Activated CD8-positive, alpha-beta memory T cell treated with anti-CD3 and anti-CD28 coated beads, Interleukin-2, amount 50 U/mL, for 1 hour (primary cell): Measurements from ENCODE around the gene AMOTL2.

Source experiments
- DNase-seq: peaks from one replicate; pipeline ENCODE4 v3.0.0-alpha.2; 2020; ENCODE audit errors: extremely low read depth

Gene AMOTL2

DNA sequence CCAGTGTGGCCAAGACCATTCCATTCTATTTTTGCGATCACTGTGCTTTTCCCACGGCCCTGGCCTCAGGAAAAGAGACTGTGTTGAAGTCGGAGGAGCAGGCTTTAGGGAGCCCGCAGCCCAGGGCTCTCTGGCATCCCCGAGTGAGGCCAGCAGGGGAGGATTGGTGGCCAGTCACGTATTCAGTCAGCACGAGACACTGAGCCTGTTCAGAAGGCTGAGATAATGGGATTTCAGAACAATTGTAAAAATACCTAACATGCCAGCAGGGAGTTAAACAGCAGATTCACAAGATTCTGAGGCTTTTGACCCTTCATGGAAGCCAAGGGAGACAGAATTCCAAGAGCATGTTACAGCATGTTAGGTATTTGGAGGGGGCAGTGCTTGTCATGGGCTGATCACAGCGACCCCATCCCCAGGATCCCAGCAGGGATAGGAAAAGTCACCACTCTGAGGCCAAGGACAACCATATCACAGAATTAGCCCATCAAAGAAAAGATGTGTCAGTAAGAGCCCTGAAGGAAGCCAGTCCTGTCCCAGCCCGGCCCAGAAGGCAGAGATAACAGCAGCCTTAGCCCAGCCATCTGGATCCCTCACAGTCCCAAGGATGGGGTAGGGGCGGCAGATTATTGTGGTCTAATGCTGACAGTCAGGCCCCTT, 40.6 kb downstream of the AMOTL2 start:
- DNase-seq = no peak

DNA sequence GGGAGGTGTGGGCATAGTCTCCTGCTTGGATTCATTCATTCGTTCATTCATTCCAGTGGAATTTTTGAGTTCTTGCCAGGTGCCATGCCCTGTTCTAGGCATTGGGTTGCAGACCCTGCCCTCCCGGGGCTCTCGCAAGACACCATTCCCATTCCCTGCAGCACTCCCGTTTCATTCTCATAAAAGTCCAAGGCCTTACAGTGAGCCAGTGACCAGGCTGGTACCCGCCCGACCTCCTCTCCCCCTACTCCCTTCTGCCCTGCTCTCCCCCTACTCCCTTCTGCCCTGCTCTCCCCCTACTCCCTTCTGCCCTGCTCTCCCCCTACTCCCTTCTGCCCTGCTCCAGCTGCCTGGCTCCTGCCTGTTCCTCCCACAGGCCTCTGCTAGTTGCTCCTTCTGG, 41.9 kb downstream of the AMOTL2 start:
- no peak for DNase-seq

DNA sequence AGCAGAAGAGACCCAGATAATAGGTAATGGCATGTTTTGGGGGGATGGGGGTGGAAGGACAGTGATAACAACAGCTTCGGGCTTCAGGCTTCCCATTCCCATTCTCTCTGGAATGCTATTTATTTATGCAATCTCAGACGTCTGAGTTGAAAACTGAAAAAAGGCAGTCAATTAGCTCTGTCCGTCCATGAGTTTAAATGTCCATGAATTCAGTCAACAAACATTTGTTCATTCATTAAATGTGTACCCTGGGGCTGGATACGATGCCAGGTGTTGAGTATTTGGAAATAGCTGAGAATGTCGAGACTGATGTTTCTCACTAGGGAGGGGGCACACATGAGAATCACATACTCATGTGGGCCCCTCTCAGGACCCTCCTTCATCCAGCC, 42.4 kb downstream of the AMOTL2 start:
- DNase-seq = no peak

DNA sequence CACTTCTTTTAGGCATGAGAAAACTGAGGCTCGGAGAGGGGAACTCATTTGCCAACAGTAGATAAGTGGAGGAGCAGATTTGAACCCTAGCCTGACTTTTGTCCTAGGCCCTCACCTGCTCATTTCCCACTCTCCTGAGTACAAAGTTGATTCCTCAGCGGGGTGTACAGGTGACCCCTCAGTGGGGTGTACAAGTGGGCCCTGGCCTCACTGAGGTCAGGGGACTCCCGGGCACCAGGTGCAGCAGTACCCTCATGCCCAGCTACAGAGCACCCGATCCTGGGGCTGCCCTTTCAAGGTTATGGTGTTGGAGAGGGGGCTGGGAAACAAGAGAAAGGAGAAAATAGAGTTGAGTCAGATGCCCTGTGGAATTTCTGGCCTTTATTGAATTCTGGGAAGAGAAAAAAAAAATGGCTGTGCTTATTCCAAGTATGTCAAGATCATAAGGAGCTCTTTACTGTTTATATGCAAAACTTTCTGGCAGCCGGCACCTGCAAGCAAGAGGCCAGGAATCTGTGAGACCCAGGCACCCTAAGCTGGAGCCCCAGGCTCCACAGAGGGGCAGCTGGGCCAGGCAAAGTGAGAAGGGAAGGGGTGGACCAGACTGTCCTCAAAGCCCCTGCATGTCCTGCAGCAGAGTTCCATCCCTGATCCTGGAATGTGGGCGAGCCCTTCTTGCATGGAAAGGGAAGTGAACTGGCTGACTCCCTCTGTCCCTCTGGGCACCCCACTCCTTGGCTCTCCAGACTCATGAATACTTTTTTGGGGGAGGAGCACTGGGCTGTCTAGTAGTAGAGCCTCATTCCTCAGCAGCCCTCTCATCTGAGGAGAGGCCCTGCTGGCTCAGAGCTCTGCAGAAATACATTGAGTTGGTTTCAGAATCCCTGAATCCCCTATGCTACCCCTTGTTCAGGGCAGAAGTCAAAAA, 43.1 kb downstream of the AMOTL2 start:
- no peak for DNase-seq

DNA sequence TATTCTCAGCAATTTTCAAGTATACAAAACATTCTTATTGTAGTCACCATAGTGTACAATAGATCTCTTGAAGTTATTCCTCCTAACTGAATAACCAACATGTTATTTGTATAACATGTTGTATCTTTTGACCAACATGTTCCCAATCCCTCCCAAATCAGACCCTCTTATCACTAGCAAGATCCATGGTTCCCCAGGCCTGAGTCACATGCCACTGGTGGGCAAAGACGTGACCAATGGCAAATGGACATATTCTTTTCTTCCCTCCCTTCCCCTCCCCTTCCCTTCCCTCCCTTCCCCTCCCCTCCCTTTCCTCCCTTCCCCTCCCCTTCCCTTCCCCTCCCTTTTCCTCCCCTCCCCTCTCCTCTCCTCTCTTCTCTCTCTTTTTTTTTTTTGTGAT, 45.4 kb downstream of the AMOTL2 start:
- DNase-seq = no peak

DNA sequence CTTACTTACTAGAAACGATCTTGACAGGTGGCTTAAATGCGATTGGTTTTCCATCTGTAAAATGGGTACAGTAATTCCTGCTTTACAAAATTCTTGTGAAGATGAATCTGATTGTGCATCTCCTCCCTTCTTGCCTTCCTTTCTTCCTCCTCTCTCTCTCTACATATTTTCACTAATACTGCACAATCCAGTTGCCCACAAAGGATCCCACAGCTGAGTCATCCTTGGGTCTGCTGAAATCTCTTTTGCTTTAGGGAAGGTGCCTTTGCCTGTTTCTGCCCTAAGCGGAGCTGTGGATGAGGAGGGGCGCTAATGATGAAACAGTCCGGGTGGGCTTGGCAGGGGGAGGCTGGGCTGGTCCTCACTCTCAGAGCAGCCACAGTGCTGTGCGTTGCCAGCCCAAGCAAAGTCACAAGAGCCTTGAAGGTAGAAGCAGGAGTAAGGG, 46.1 kb downstream of the AMOTL2 start:
- DNase-seq = no peak

DNA sequence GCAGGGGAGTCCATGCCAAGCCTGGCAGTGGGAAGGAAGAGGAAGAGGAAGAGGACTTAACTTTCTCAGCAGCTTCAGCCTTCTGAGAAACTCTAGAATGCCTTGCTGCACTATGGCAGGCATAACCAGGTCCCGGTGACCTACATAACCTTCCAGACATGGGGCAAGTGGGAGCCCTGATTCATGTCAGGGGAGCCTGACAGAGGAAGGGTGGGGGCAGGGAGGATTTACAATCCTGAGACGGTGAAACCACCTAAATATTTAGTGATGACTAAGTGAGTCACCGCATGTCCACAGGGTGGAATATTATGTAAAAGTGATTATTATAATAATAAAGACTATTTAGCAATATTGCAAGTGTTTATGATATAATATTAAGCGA, 46.7 kb downstream of the AMOTL2 start:
- DNase-seq = no peak

DNA sequence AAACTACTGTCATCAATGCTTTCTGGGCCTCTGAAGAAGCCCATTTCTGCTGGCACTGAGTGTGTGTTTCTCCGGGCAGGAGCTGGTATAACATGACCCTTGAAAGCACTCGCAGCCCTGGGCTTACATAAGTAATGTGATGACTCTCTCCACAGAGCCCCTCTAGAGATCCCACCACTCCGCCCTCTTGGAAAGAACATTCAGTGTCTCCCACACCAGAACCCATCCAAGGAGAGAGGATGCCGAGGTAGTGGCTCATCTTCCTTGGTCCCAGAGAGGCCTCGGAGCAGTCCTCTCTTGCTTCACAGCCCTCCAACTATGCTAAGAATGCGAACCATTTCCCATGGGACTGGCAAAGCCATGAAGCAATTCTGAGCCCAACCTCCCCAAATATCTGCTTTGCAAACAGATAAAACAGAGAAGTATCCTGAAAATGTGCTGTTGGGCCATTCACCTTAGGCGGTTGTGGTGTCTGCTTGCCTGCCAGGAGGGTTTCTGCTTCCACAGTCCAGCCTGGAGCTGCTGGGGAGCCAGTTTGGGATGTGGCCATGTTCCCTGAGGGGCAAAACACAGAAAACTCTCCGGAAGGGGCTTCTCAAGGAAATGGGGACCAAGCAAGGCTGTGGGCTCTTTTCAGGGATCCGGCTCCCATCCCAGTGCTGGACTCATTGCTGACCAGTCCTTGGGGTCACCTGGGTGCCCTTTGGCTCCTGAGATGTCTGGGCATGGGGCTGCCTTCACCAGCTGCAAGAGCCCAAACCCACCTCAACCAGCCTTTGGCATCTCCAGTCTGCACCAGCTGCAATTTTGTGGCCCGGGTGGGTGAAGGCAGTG, 47.3 kb downstream of the AMOTL2 start:
- DNase-seq = no peak

DNA sequence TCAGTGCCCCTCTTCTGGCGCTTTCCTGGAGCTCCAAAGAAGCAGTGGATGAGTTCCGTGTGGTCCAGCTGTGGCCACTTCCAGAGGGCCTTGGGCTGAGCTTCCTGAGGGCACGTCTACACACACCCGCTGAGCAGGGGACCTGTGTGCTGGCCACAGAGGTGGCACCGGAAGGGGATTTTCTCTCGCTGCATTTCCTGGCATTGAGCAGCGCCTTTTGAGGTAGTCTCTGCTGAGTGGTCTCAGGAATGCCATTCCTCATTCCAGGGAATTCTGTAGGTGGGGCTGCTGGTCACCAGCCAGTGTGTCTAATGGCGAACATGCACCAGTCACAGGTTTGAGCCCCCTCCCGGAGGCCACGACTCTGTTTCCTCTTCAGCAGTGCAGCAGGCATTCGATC, 48.1 kb downstream of the AMOTL2 start:
- DNase-seq = no peak

DNA sequence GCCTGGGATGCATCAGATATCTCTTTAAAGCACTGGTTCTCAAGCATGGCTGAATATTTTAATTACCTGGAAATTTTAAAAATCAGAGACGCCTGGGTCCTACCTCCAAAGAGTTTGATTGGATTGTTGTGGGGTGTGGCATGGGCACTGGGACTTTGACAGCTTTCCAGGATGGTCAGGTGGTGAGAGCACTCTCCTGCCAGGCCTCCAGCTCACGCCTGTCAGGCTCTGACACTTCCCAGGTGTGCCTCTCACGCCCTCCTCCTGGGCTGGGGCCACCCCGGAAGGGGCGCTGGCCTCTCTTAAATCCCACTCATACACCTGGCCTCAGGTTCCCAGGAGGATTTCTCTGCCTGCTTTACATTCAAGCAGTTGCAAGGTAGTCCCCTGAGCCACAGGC, 48.5 kb downstream of the AMOTL2 start:
- no peak for DNase-seq

DNA sequence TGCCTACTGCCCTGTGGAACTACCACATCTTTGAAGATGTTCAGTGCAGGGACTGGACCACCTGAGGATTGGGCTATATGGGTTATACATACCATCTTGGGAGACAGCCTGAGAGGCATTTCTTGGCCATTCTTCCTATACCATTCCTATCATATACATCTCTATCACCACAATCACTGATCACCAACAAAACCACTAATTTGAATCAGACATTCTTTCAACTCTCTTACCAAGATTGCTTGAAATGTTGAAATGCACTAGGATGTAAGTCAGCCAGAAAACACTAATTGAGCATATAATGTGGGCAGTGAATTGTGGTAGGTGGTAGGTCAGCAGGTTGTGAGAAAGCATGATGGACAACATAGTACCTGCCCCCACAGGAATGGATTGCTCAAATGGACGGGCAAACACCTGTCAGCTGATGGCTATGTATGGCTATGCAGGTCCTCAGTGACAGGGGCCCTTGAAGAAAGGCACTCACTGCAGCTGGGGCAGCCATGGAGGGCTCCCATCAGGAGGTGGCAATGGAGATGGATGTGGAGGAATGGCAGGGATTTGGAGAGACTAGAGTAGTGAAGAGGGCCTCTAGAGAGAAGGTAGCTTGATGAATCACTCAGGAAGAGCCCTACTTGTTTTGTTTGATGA, 49.1 kb downstream of the AMOTL2 start:
- DNase-seq = no peak

DNA sequence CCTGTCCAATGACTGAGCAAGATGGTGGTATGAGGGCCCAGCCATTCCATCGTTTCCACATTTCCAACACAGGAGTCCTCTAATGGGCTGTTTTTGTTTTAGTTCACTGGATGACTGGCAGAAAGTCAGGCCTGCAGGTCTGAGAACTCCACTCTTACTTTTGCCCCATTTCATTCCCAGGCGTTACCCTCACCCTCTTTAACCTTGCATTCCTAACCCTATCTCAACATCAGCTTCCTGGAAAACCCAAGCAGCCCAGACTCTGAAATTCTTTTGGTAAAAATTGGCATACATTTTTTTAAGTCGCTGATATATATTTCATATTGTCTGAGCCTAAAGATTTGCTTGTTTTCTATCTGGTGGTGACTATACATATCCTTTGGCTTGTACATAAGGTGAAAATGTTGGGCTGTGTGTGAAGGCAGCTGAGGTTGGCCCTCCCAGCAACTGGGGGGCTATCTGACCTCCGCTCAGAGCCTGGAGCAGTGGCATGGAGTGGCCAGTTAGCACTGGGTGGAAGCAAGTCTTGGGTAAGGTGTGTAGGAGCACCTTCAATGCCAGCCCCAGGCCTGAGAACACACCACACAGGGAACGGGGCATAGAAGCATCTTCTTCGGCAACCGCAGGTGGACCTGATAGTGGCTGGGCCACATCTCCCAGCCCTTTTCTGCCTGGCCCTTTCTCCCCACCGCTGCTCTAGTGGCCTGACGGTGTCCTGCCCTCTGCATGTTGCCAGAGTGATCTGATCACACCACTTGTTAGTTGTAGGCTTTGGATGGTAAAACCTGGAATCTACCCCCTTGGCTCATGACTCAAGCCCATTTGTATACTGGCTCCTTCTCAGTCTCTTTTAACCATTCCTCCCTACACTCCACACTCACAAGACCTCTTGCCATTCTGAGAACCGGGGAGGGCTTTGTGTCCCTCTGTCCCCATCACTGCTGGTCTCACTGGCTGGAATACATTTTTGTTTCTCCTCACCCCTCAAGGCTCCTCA, 50.0 kb downstream of the AMOTL2 start:
- no peak for DNase-seq

DNA sequence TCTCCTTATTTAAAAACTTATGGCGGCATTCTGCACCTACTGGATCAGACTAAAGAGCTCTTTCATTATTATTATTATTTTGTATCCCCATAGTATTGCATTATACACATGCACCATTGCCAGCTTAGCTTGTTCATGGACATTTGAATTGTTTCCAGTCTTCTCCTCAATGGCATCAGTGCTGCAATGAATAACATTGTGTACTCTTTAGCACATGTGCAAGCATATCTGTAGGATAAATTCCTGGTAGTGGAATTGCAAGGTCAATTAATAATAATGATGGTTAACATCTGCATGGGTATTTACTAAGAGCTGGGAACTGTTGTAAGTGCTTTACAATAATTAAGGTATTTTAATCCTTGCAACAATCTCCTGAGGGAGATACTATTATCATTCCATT, 52.0 kb downstream of the AMOTL2 start:
- no peak for DNase-seq

DNA sequence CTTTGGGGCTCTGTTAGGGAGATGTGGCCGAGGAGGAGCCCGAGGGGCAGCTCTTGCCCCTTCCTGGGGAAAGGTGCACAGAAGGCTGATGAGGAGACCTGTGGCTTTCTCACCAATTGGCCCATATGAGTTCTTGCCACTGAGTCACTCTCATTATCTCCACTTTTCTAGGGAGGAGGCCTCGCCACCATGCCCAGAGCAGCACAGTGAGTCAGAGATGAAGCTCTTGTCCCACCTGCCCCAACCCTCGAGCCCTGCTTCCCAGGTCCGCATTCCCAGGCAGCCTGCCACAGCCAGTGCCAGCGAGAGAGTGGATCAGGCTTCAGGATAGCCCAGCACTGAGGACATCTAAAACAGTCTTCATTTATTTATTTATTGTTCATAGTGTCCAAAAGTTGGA, 53.5 kb downstream of the AMOTL2 start:
- no peak for DNase-seq

DNA sequence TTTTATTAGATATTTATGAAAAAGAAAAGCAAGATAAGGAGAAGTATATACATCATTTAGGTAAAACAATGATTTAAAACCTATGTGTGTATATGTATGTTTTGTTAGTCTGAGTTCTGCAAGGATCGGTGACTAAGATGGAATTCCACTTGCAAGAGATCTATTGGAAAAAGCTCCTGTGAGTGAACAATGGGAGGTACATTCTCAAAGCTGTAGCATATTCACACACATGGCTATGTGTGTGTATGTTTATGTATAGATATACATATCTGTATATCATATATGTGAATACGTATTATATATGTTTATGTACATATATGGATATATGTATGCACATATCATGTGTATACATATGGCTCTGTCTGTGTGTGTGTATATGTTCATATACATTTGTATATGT, 54.3 kb downstream of the AMOTL2 start:
- no peak for DNase-seq

DNA sequence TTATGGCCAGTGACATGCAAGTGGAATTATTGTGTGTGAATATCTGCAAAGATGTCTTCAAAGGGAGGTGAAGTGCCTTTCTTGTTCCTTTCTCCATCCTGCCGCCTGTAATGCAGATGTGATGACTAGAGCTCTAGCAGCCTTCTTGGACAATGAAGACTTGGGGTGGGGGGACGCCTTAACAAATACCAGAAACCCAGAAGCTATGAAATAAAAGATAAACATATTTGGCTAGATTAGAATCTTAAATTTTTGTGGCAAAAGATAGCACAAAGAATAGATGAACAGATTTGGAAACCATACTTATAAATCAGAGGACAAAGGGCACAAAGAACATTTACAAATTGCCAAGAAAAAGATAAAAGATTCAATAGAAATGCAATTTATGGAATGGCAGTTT, 56.1 kb downstream of the AMOTL2 start:
- no peak for DNase-seq

DNA sequence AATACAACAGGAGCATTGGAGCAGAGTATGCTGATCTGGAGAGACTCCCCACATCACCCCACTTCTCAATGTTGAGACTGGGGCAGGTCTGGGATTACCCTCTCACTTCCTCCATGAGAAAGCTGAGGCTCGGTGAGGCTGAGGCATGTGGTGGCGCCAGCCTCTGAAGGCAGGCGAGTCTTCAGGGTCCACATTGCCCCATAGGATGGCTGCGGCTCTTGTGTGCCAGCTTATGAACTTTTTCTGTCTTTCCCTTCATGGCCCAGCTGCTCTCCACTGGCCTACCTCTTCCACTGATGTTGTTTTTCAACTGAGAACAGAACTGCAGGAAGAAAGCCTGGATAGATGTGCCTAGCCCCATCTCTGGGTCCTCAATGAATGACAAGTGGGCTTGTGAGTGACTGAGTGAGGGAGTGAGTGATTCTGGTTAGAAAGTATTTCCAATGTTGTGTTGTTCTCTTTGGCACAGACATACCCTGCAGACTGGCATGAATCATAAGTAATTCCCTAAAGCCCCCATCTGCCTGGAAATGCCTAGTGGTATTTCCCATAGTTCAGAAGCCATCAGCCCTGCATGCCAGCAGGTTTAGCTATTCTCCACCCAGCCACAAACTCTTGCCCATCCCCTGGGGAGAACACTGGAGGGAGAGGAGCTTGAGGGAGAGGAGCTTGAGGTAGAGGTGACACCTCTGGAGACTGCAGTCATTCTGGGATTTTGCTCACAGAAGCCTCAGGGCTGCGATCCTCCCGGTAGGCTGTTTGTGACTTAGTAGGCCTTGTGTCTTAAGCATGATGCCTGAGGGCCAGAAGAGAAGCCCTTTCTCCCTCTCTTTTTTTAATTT, 56.9 kb downstream of the AMOTL2 start:
- DNase-seq = no peak

DNA sequence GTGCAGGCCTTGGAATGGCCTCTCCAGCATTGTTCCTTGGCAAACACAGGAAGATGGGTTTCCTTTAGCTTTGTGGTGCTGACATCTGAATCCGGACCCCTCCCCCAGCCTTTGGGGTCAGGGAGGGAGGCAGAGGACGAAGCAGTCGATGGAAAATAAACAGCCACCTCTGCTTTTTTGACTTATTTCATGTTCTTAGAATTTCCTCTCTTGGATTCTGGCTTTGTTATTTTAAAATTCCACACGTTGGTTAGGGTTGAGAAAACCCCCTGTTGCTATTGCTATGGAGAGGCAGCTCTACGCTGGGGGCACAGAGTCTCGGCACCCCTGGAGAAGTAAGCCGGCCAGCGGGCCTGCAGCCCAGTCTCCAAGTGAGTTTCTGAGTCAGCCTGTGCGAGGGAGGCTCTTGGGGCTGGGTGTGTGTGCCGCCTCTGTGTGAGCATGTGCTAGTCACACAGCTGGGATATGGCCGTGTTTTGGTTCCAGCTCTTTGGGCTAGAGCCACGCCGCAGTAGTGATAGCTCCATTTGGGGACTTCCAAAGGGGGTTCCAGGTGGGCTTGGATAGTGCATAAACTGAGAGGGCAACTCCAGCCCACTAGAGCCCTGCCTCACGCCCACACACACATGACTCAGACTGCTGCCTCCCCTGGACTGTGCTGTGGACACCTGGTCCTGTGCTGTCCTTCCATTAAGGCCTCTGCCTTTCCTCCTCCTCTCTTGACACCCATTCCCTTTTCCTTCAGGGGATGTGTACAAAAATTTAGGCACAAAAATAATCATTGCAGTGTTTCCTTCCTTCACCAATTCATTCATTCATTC, 58.8 kb downstream of the AMOTL2 start:
- no peak for DNase-seq
